ENCODE results near the gene GPR21.

GPR21 gene, protein sequence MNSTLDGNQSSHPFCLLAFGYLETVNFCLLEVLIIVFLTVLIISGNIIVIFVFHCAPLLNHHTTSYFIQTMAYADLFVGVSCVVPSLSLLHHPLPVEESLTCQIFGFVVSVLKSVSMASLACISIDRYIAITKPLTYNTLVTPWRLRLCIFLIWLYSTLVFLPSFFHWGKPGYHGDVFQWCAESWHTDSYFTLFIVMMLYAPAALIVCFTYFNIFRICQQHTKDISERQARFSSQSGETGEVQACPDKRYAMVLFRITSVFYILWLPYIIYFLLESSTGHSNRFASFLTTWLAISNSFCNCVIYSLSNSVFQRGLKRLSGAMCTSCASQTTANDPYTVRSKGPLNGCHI

DNA sequence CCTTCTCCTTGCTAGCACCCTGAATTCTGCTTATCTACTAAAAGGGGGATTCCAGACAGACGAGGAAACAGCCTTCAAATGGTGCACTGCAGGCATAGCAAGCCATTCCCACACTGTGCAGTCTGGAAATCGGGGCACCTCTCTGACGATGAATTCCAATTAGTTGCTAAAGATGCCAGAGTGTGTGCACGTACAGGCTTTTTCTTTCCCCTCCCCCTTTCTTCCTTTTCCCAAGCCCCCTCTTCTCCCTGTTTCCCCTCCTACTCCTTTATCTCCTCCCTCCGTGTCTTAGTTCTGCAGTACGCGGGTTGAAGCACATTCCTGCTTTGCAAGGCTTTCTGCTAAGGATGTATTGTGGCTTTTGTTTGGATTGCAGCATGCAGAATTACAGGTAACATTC is at the start of gene GPR21:
TSS of gene GPR21 (plus strand) at position 316 of the 400 bp plus-strand sequence. CDS start 900 bp downstream, outside the sequence.
- DNase-seq = no peak

DNA sequence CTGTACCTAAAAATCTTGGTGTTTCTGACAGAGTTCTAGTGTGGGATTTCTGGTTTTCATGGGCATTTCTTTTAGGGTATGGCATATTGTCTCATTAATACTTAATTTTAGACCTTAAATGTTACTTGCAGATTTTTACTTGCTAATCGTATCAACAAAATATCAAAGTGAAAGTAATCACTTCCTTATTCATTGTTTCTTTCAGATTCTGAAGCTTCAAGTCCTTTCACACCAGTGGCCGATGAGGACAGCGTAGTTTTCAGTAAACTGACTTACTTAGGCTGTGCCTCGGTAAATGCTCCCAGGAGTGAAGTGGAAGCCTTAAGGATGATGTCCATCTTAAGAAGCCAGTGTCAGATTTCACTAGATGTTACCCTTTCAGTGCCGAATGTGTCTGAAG is 47.5 kb upstream of the GPR21 start:
- no peak for DNase-seq

DNA sequence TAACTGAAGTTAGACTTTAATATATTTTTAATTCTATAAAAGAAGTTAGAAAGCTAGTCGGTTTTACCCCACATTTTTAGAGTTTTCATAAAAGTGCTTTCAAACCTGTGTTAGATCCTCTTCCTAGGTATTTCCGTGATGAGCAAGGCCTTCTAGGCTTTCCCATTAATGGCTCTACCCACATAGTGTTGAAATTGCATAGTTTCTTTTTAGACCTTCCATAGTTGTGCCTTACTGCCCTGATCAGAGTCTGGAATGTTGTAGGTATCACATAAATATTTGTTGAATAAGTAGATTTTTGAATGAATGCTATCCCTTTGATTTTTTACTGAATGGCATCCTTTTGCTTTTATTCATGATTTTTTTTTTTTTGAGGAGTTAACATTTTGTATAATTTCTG is 45.3 kb upstream of the GPR21 start:
- DNase-seq = no peak

DNA sequence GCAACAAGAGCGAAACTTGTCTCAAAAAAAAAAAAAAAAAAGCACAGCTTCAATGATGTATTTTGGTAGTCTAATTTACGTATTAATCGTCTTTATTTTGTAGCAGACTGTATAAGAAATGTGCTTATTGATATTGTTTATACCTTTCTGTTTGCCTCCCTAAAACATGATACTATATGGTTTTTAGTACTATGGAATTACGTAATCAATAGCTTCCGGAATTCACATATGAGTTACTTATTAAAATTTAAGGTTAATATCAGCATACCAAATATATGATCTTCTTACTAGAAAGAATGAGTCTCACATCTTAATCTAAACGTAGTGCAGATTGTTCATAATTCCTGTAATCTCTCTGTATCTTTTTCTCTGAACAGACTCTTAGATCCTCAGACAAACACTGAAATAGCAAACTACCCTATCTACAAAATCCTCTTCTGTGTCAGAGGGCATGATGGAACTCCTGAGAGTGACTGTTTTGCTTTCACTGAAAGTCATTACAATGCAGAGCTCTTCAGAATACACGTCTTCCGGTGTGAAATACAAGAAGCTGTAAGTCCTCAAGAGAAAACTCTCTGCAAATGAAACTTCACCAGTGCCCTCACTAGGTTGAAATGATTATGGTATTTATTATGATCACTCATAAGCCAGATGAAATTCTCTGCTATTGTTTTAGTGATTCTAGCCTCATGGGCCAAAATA is 44.4 kb upstream of the GPR21 start:
- no peak for DNase-seq

DNA sequence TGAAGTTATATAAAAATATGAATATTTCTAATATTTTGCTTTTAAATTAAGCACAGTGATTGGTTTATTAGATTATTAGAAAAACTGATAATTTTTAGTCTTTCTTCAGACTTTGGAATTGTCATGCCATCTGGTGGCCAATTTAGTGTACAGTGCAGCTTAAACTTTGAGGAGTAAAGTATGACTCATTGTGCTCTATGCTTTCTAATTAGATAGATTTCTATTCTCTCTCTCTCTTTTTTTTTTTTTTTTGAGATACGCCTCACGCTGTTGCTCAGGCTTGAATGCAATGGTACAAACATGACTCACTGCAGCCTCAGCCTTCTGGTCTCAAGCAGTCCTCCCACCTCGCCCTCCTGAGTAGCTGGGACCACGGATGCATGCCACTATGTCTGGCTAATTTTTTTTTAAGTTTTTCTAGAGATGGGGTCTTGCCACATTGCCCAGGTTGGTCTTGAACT is 42.1 kb upstream of the GPR21 start:
- no peak for DNase-seq

DNA sequence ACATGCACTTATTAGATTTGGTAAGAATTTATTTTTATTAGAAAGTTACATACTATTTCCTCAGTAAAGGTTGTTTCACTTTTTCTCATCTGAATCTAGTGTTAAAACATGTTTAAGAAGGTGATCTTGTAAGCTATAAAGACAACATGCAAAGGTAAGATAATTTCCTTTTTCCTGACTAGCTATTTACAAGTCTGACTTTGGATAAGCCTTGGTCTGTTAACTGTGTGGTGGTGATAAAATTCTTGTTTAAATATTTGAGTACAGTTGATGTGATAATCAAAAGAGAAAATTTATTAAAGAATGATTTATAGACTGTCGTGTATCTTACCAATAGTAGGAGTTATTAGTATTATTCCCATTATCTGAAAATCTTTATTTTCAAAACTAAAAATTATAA is 36.9 kb upstream of the GPR21 start:
- DNase-seq = no peak

DNA sequence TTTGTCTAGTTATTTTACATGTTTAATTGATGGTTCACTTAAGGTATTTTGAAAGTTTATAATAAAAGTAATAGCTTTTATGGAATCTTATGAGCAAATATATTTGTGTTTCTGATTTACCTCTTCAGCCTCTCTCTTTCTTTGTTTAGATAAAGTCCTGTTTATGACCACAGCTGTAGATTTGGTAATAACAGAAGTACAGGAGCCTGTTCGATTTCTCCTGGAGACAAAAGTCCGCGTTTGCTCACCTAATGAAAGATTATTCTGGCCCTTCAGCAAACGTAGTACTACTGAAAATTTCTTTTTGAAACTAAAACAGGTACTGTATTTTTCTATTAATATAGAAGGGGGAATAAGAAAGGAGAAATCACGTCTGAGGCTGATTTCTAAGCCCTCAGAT is 35.0 kb upstream of the GPR21 start:
- no peak for DNase-seq

DNA sequence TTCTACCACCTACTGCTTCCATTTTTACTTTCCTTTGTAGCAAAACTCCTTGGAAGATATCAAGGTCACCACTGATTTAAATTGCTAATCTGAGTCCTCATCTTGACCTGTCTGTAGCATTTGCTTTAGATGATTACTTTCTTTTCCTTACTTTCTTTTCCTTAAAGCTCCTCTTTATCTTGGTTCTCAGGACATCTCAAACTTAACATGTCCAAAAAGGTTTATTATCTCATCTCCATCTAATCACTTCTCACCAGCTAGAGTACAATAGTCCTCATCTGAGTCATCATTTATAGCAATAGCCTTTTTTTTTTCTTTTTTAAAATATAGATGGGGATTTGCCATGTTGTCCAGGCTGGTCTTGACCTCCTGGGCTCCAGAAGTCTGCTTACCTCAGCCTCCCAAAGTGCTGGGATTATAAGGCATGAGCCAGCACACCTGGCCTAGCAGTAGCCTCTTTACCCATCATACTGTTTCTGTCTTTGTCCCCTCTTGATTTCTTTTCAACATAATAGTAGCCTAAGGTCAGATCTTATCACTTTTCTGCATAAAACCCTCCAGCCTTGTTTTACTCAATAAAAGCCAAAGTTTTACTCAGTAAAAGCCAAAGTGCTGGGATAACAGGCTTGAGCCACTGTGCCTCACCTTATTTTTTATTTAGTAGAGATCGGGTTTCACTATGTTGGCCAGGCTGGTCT is 32.9 kb upstream of the GPR21 start:
- DNase-seq = no peak

DNA sequence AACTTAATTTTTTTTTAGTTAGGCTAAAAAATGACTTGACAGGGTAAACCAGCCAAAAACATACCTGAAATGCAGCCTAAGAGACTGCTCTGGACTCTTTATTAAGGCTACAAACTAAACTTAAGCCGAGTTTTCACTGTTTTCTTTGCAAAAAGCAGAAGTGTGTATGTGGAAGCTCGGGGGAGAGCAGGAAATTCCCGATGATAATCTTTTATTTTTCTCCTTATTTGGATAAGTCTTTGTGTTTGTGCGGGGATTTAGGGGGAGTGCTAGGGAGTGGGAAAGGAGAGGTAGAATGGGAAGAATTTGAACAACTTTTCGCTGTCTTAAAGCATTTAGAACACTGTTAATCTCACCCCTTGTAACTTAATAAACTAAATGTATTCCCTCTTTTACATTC is 30.7 kb upstream of the GPR21 start:
- DNase-seq = no peak

DNA sequence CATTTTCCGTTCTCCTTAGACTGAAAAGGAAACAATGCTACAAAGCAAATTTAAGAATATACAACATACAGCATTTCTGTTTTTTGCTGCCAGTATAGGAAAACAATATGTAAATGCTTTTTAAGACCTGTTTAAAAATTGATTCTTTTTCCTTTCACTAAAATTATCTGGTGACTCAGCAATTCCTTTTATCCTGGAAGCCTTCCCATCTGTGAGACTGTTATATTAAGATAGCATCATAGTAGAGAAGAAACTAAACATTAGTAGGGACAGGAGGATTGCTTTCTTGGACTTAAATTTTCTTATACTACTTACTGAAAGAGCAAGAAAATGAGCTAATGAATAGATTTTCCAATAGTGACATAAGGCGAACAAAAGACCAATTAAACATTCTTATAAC is 30.0 kb upstream of the GPR21 start:
- no peak for DNase-seq

DNA sequence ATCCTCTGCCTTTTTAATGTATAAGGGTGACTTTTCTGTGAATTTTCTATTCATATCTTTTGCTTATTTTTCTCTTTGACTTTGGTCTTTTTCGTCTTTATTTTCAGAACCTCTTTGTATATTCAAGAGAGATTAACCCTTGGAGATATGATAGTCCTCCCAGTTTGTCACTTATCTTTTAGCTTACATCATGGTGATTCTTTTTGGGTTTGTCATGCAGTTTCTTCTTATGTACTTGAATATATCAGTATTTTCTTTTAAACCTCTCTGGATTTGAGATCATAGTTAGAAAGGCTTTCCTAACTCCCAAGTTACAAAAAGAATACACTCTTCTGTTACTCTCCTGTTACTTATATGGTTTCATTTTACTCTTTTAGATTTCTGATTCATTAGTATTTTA is 27.5 kb upstream of the GPR21 start:
- no peak for DNase-seq

DNA sequence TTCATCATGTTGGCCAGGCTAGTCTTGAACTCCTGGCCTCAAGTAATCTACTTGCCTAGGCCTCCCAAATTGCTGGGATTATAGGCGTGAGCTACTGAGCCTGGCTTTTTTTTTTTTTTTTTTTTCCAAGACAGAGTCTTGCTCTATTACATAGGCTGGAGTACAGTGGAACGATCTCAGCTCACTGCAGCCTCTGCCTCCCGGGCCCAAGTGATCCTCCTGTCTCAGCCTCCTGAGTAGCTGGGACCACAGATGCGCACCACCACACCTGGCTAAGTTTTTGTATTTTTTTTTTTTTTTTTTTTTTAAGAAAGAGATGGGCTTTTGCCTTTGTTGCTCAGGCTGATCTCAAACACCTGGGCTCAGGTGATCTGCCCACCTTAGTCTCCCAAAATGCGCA is 26.2 kb upstream of the GPR21 start:
- no peak for DNase-seq

DNA sequence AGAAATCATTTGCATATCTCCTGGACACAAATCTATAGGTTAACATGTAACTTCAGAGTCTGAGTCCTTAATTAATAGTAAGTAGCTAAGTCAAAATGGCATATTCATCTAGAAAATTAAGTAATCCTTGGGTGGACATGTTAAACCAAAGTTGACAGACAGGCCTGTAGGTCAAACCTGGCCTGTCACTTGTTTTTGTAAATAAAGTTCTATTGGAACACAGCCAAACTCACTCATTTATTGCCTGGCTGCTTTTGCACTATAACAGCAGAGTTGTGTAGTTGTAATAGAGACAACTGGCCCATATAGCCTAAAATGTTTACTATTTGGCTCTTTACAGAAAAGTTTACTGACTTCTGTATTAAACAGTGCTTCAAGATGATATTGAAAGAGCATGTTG is 24.6 kb upstream of the GPR21 start:
- DNase-seq = no peak

DNA sequence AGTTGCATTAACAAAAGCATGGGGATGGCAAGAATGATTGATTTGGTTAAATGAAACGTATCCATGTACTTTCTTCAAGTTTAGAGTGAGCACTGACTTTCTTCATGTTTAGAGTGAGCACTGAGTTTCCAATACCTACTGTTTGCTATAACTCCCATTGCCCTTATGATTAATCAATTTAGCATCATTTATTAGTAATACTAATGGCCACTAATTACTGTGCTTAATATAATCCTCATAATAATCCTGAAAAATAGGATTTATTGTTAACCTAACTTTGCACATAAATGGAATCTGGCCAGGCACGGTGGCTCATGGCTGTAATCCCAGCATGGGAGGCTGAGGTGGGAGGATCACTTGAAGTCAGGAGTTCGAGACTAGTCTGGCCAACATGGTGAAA is 22.1 kb upstream of the GPR21 start:
- DNase-seq = no peak

DNA sequence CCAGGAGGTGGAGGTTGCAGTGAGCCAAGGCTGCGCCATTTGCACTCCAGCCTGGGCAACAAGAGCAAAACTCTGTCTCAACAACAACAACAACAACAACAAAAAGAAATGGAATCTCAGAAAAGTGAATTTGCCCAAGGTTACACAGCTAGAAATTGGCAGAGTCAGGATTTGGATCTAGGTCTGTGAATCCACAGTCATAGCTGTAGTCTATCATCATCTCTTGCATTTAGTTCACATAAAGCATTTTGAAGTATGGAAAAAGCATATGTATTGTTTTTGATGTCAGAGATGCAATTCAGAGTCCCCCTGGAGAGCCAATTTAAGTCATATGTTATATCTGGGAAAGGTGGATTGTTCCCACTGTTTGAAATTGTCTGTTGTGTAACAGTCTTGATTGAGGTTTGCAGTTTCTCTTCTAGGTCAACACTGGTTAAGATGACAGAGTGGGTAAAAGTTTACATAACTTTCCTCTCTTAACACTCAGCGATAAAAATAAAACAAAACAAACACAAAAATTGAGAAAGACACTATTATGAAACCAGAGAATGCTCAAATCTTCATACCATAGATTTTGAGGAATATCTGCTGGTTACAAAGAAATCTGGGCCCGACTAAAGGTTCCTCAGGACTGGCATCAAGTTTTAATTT is 21.5 kb upstream of the GPR21 start:
- DNase-seq = no peak

DNA sequence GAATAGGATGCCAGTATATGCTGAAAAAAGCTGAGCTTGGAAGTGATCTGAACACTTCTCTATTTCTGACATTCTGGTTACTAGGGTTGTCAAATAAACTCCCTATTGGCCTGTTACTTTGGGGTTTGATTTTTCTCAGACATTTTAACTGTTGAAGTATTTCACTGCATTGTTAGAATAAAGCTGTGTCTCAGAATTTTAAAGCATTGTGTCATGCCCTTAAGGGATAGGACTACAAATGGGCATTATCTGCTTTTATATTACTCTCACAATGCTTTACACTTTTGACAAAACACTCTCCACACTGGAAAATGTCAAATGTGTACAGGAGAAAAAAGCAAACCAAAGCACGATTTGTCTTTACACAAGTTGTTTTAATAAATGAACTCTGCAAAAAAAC is 16.8 kb upstream of the GPR21 start:
- no peak for DNase-seq

DNA sequence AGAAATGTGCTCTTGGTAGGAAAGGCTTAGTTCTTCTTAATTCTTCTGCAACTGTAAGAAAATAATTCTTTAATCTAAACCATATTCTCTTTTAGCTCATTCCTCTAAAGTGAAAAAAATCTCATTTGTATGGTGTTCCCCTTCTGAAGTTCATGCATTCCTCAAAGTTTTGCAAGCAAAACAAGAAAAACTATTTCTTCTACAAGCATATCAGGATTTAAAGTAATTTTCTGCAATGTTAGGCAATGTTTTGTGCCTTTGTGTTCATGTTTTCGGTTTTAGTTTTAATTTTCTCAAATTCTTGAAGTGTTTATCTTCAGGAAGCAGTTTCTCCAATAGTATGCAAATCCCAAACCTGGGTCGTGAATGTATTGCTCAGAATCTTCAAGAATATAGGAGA is 12.7 kb upstream of the GPR21 start:
- DNase-seq = no peak

DNA sequence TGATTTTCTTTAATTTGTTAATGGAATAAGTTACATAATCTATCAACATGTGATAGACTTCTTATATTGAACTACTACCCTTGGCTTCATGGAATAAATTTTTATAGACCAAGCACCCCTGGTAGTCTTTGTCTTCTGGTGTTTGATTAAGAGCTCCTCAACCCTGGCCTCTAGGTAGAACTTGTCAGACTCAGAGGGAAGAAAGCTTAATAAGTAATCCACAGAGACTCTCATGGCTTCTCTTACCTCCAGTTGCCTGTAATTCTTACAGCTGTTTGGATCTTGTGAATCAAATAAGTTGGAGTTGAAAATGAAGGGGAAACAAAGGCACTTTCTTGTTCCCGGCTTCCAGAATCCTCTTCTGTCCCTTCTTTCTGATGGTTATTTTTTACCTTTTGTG is 7.0 kb upstream of the GPR21 start:
- DNase-seq = no peak

DNA sequence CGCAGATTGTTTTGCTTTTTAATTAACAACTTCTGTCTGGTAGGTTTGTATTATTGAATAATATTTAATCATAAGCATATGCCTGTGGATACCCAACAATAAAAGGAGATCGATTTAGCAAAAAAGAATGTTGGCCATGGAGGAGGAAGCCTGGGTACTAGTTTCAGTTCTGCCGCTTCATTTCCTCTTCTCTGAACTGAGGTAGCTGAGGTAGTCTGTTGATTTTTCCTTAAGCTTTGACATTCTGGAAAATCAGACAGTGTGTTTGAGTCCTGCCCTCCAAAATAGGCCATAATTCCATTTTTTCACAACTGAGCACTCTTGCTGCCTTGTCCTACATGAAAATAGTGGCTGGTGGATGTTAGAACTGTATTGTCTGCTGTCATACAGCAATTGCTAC is 6.0 kb upstream of the GPR21 start:
- no peak for DNase-seq

DNA sequence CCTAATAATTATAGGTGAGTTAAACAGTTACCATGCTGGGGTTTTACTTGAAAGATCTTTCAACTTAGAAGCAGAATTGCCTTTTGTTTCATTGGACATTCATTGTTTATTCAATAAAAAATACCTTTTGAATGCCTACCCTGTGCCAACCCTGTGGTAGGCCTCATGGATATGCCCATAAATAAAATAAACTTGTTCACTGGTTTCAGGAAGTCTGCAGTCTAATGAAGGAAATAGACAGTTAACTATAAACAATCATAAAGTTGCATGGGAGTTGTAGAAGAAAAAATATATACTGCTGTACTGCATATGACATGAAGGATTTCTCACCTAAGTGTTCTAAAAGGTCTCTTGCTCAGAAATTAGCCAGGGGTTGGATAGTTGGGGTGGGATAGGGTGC is 5.3 kb upstream of the GPR21 start:
- DNase-seq = no peak

DNA sequence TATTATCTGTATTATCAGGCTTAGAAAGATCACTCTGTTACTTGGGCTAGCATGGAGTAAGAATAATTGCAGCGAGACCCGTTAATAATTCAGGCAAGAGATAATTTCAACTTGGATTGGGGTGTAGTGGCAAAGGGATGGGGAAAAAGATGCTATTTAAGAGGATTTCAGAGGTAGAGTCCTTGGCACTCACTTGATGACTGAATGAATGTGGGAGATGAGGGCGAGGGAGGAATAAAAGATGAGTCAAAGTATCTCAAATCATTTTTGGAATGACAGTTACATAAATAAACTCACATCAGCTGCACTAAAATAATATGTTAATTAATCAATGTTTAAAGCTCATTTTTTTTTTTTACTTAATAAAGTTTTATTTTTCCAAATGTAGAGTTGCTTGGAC is 4.5 kb upstream of the GPR21 start:
- DNase-seq = no peak

DNA sequence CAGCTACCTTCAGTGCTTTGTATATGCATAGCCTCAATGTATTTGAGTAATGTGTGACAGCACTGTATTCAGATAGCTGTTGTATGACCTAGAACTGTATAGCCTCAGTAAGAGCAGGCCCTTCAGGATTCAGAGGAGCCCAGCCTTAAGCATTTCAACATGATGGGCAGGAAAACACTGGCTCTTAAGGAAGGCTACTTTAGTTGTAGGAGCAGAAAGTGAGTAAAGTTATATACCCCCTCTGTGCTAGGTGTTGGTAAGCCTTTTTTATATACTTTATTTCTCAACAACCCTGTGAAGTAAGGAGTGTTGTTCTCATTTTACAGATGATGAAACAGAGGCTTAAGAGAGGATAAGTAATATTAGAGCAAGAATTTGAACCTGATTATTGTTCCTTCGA is 1.5 kb upstream of the GPR21 start:
- no peak for DNase-seq

DNA sequence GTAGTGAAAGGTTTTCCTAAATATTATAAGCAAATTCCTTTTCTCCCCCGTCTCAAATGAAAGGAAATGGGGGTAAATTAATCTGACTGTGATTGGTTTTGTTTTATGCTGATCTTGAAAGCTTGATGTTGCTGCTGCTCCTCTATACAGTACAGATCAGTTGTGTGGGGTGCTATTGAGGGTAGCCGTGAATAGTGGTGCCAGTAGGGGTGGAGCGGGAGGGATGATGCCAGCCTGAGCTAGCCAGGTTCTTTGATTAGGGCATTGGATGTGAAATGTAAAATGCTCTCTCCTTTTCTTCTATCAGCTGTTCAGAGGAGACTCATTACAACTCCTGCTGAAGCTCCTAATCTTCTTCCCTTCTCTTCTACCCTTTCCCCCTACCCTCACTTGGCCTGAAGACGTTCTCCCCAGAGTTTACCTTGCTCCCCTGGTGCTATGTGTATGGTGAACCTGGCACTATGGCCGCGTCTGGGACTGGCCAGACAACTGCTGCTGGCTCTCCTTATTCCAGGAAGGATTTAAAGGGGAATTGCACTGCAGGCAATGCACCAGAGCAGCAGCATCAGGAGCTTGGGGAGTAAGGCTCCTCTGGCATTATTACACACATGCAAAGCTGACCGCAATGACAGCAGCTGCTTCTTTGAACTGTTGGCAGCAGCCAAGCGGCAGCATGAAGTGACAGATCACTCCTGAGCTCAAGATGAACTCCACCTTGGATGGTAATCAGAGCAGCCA is 566 bp downstream of the GPR21 start:
- DNase-seq = no peak
